ENCODE data around the gene BCAS3.
"Not testable (repeated sequence)": the region's sequence is repeated elsewhere in the genome, so short reads cannot be mapped to it uniquely, and the experiment has no call there.

Gene BCAS3

DNA sequence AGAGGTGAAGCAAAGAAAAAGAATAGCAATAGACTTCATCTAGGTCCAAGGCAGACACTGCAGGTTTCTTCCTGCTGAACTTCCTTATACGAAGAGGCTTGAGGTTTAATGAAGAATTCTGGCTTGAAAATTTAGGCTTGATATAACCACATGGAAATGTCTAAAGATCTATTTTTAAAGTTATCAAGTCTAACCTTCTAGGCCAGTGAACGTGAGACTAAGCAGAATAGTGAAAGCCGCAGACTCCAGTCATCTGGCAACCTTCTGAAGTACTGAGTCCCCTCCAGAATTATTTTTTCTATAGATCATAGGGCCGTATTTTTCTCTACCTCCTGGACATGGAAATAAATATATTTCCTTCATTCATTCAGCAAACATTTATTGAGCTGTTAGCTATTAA, 333.6 kb downstream of the BCAS3 start:
- DNase-seq = no peak

DNA sequence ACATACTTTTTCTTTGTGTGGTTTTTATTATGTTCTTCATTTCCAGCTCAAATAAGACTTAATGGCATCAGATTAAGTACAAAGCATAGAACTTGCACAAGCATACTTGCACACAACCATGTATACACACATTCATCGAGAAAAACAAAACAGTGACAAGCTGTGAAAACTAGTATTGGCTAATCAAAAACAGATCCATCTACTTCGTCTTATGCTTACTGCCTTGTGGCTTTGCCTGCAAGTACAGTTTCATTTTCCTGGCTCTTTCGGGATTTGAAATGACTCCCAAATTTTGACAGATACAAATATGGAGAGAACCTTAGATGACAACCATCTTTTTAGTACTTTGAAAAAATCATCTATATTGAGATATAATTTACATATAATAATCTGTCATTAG, 338.3 kb downstream of the BCAS3 start:
- DNase-seq = no peak

DNA sequence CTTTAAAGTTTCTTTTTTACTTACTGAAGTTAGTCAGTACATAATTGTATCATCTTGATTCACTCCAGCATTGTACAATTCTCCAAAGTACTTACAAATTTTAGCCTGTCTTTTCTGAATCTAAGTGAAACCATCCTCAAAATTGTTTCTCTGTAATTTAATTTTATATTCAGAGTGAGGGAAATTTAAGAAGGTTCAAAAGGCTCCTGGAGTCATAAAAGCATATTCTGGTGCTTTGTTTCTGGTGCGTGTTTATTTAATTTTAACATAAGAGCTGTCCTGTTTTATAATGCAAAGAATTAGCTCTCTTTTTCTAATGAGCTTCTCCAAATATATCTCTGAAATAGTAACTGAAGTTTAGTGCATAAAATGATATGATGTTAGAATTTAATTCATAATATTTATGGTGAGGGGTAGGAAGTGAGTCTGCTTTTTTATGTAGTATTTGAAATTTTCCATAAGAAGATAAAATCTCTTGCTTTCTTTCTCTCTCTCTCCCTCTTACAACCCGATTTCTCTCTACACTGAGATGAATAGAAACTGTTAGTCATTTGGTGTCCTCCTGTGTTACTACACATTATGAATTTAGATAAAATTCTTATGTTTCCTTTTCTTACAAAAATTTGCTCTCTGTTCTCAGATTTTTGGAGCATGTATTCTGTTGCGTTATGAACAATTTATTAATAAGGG, 339.8 kb downstream of the BCAS3 start:
- no peak for DNase-seq

- no peak for DNase-seq
Observed at GRCh38 chr17:61018938-61019337, 341.3 kb downstream of the BCAS3 start.

DNA sequence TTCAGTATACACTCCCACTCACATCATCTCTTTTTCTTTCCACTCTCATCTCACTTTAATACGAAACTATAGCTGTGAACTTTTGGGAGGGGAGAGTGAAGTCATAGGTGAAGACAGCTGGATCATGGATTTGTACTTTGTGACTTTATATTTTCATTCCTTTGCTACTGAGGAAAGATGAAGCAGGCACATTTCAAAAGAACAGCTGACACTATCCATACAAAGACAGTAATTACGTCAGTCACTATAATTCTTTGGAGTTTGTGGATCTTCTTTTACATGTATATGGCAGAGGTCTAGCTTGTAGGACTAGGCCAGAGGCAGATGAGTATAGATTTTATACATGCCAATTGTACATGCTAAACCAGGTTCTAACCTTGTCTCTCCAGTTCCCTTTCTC, 346.3 kb downstream of the BCAS3 start:
- DNase-seq = no peak

DNA sequence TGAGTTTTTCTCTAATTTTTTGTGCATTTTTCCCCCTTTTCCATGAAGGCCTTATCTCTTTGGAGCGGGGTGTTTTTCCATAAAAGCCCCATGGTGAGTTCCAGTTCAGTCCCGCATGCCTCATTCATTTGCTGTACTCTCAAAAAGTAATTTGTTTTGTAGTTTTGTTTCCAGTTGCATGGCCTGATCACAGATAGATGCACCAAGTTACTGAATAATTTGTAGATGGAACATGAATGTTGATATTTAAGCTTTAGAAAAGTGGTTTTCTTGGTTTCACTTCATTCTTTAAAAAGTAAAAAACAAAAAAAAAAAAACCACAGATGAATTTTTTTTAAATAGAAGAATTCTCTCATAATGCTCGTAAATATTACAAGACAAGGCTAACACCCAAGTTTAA, 349.2 kb downstream of the BCAS3 start:
- no peak for DNase-seq

- no peak for DNase-seq
Observed at GRCh38 chr17:61029181-61029580, 351.5 kb downstream of the BCAS3 start.

DNA sequence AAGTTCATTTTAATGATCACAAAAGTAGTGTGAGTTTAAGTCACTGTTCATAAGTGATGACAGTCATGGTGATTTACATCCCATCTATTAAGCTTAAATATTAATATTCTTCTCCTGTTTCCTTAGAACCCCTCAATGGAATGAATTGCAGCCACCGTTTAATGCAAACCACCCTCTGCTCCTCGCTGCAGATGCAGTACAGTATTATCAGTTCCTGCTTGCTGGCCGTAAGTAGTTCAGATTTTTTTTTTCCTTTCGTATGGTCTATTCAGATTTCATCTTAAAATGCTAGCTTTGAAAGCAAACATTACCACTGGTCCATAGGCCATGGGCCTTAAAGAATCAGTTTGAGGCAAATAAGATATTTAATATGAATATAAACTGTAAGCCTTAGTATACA, 363.0 kb downstream of the BCAS3 start:
- DNase-seq = no peak

GRCh38 chr17:61042348-61042747, 364.7 kb downstream of the BCAS3 start:
- not testable (repeated sequence) for DNase-seq

DNA sequence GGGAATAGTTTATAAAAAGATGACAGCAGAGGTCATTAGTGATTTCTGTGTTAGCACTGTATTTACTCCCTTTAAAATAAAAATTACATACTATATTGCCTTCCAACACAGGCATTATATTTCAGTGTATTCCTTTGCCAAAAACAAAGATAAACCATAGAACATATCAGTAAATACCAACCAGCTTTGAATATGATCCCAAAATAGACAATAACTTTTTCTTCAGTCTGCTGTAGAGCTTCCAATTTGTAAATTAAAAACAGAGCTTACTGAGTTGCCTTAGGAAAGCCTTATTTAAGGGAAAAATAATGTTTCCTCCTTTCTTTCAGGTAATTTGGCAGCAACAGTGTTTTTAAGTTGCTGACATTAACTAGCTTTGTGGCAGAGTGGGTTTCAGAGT, 369.9 kb downstream of the BCAS3 start:
- DNase-seq = no peak

DNA sequence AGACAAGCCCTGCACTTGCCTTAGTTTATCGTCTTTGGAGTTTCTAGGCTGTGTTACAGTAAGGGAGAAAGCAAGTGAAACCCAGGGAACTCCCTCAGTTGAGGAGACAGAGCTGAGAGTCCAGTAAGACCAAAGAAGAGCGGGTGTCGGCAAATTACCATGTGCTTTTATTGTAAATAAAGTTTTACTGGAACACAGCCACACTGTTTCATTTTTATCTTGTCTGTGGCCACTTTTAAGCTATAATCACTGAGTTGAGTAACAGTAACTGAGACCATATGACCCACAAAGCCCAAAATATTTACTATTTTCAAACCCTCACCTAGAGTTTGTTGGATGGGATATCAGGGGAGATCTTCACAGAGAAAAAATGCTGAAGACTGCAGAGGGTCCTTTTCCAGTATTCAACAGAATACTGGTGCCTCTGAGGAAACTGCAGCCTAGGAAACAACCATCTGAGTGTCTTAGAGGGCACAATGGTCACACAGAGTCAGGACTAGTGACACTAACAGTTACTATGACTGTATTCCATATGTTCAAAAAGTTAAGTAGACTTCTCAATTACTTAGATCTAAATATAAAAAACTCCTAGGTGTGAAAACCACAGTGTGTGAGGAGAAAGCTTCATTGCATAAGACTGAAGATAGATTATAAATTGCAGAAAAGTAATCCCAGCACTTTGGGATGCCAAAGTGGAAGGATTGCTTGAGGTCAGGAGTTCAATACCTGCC, 370.9 kb downstream of the BCAS3 start:
- no peak for DNase-seq

GRCh38 chr17:61053469-61053868, 375.8 kb downstream of the BCAS3 start:
- DNase-seq = no peak

GRCh38 chr17:61054436-61054835, 376.8 kb downstream of the BCAS3 start:
- DNase-seq = no peak

- DNase-seq = no peak
Observed at GRCh38 chr17:61057257-61057656, 379.6 kb downstream of the BCAS3 start.

GRCh38 chr17:61058066-61058465, 380.4 kb downstream of the BCAS3 start:
- DNase-seq = no peak

DNA sequence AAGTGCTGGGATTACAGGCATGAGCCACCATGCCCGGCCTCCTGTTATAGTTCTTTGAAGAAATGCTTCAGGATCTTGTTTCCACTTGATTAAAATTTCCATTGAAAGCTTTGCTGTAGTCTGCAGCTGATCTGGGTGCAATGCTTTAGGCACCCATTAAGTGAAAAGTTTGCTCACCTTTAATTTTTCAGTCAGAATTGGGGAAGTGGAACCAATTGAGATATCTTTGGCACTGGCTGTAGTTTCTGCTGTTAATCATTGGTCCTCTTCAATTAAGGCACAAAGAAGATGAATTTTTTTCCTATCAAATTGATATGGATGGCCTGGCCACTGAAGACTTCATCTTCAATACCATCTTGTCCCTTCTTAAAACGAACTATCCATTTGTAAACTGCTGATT, 385.9 kb downstream of the BCAS3 start:
- no peak for DNase-seq

- no peak for DNase-seq
Observed at GRCh38 chr17:61064087-61064951, 386.7 kb downstream of the BCAS3 start.

- DNase-seq = no peak
Observed at GRCh38 chr17:61065263-61065773, 387.7 kb downstream of the BCAS3 start.

GRCh38 chr17:61066062-61066461, 388.4 kb downstream of the BCAS3 start:
- no peak for DNase-seq

GRCh38 chr17:61070649-61071048, 393.0 kb downstream of the BCAS3 start:
- DNase-seq = no peak

GRCh38 chr17:61072648-61073047, 395.0 kb downstream of the BCAS3 start:
- DNase-seq = no peak

GRCh38 chr17:61073131-61073530, 395.5 kb downstream of the BCAS3 start:
- DNase-seq = no peak

DNA sequence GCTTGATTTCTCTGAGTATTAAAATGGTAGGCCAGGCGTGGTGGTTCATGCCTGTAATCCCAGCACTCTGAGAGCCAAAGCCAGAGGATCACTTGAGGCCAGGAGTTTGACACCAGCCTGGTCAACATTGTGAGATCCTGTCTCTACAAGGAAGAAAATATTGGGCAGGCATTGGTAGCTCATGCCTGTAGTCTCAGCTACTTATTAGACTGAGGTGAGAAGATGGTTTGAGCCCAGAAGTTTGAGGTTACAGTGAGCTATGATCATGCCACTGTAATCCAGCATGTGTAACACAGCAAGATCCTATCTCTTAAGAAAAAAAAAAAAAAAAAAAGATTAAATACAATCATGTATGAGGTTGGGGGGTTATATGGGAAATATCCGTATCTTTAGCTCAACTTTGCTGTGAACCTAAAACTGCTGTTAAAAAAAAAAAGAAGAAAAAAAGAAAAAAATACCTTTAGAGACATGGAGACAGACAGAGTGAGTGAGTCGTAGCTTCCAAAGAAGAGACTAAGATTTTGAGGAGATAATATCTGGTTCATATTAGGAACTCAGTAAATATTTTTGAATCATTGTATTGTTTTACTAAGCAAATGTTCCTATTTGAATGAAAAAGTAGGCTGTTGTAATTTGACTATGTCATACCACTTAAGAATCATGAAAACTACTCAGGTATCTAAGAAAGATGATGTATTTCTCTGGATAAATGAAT, 396.3 kb downstream of the BCAS3 start:
- no peak for DNase-seq

All from CD4-positive, alpha-beta T cell treated with Interleukin-17A for 4 hours (primary cell).